Activated naive CD8-positive, alpha-beta T cell treated with anti-CD3 and anti-CD28 coated beads for 36 hours (primary cell): ENCODE data around the gene PCED1B. TPM values are rescaled to one million over a fixed set of nuclear protein-coding genes. Genes with fewer than 3 reads are reported as not detected.

Experiments
- DNase-seq: peaks from one replicate; pipeline ENCODE4 v3.0.0; 2021
- H3K27ac Mint-ChIP-seq: one replicate; pipeline ENCODE4 v1.8.0; 2022; ENCODE audit warnings: mild to moderate bottlenecking, moderate library complexity, mixed read lengths
- H3K27me3 Mint-ChIP-seq: one replicate; pipeline ENCODE4 v1.8.0; 2022; ENCODE audit warnings: mild to moderate bottlenecking, mixed read lengths
- H3K36me3 Mint-ChIP-seq: one replicate; pipeline ENCODE4 v1.8.0; 2021; ENCODE audit warnings: mild to moderate bottlenecking, mixed read lengths
- H3K4me1 Mint-ChIP-seq: one replicate; pipeline ENCODE4 v1.8.0; 2021; ENCODE audit warnings: mixed read lengths
- H3K4me3 Mint-ChIP-seq: one replicate; pipeline ENCODE4 v1.8.0; 2022; ENCODE audit warnings: mild to moderate bottlenecking, moderate library complexity, mixed read lengths
- H3K9me3 Mint-ChIP-seq: one replicate; pipeline ENCODE4 v1.8.0; 2022; ENCODE audit warnings: mixed read lengths
- total RNA-seq, 2 experiments: library from RNA; stranded (reverse); gene quantifications; one replicate each; pipeline ENCODE4 v1.2.3, GENCODE V29; 2021

Gene PCED1B
- total RNA-seq, 2 experiments from 2014 or later: 117 TPM

GRCh38 chr12:47078086-47078395 is 1.4 kb upstream of the PCED1B start:
- H3K27me3 Mint-ChIP-seq: no peaks in the 10 kb centered on the region
- H3K9me3 Mint-ChIP-seq: no peaks in the 10 kb centered on the region
- peaks cover 61% of the 10 kb centered on the region for H3K4me1 Mint-ChIP-seq
- peak overlapping the region; percentile 94 for H3K4me3 Mint-ChIP-seq
- DNase-seq: no peak
- H3K27ac Mint-ChIP-seq: peak overlapping the region; percentile 98
- H3K36me3 Mint-ChIP-seq: peaks cover 40% of the 10 kb centered on the region

- H3K27ac Mint-ChIP-seq: peak overlapping the region; percentile 98
- peak; percentile 48 for DNase-seq
- peak overlapping the region; percentile 94 for H3K4me3 Mint-ChIP-seq
- peaks cover 47% of the 10 kb centered on the region for H3K36me3 Mint-ChIP-seq
- no peaks in the 10 kb centered on the region for H3K27me3 Mint-ChIP-seq
- H3K4me1 Mint-ChIP-seq: peaks cover 70% of the 10 kb centered on the region
- H3K9me3 Mint-ChIP-seq: no peaks in the 10 kb centered on the region
Observed at GRCh38 chr12:47078733-47079467, 521 bp upstream of the PCED1B start.

GRCh38 chr12:47079981-47080724 is 732 bp downstream of the PCED1B start:
- Mint-ChIP-seq H3K36me3 (peaks cover 45% of the 10 kb centered on the region), H3K4me3 (peak overlapping the region; percentile 98), H3K4me1 (peaks cover 79% of the 10 kb centered on the region), H3K9me3 (no peaks in the 10 kb centered on the region), H3K27me3 (no peaks in the 10 kb centered on the region), H3K27ac (peak overlapping the region; percentile 98)
- peak; percentile 37 for DNase-seq

GRCh38 chr12:47080725-47081502 is 1.5 kb downstream of the PCED1B start:
- Mint-ChIP-seq H3K27ac (peak overlapping the region; percentile 98), H3K4me3 (peak overlapping the region; percentile 98), H3K4me1 (peaks cover 80% of the 10 kb centered on the region), H3K36me3 (peaks cover 40% of the 10 kb centered on the region), H3K27me3 (no peaks in the 10 kb centered on the region), H3K9me3 (no peaks in the 10 kb centered on the region)
- DNase-seq: peak; percentile 72

- Mint-ChIP-seq H3K27me3 (no peaks in the 10 kb centered on the region), H3K36me3 (peaks cover 33% of the 10 kb centered on the region), H3K4me1 (peaks cover 78% of the 10 kb centered on the region), H3K27ac (peak overlapping the region; percentile 85), H3K9me3 (no peaks in the 10 kb centered on the region), H3K4me3 (peak overlapping the region; percentile 8)
- no peak for DNase-seq
Observed at GRCh38 chr12:47082283-47082682, 2.9 kb downstream of the PCED1B start.

- peaks cover 26% of the 10 kb centered on the region for H3K36me3 Mint-ChIP-seq
- H3K27ac Mint-ChIP-seq: peak overlapping the region; percentile 85
- DNase-seq: no peak
- peak overlapping the region; percentile 8 for H3K4me3 Mint-ChIP-seq
- peaks cover 72% of the 10 kb centered on the region for H3K4me1 Mint-ChIP-seq
- no peaks in the 10 kb centered on the region for H3K27me3 Mint-ChIP-seq
- no peaks in the 10 kb centered on the region for H3K9me3 Mint-ChIP-seq
Observed at GRCh38 chr12:47082796-47083621, 3.6 kb downstream of the PCED1B start.

GRCh38 chr12:47084172-47084571 is 4.8 kb downstream of the PCED1B start:
- Mint-ChIP-seq H3K4me1 (peaks cover 66% of the 10 kb centered on the region), H3K36me3 (peaks cover 22% of the 10 kb centered on the region), H3K27ac (peak overlapping the region; percentile 85), H3K9me3 (peaks cover 4% of the 10 kb centered on the region), H3K4me3 (peak overlapping the region; percentile 15), H3K27me3 (no peaks in the 10 kb centered on the region)
- no peak for DNase-seq

GRCh38 chr12:47085815-47086252 is 6.4 kb downstream of the PCED1B start:
- Mint-ChIP-seq H3K27me3 (no peaks in the 10 kb centered on the region), H3K9me3 (peaks cover 14% of the 10 kb centered on the region), H3K27ac (peak overlapping the region; percentile 65), H3K4me3 (peak overlapping the region; percentile 32), H3K4me1 (peaks cover 61% of the 10 kb centered on the region), H3K36me3 (peaks cover 26% of the 10 kb centered on the region)
- DNase-seq: peak; percentile 39

GRCh38 chr12:47087088-47087688 is 7.8 kb downstream of the PCED1B start:
- H3K4me3 Mint-ChIP-seq: no peak overlapping the region
- H3K36me3 Mint-ChIP-seq: peaks cover 30% of the 10 kb centered on the region
- H3K27me3 Mint-ChIP-seq: no peaks in the 10 kb centered on the region
- peaks cover 54% of the 10 kb centered on the region for H3K4me1 Mint-ChIP-seq
- no peak for DNase-seq
- H3K27ac Mint-ChIP-seq: no peak overlapping the region
- H3K9me3 Mint-ChIP-seq: peaks cover 18% of the 10 kb centered on the region

GRCh38 chr12:47088021-47088944 is 8.9 kb downstream of the PCED1B start:
- Mint-ChIP-seq H3K36me3 (peaks cover 28% of the 10 kb centered on the region), H3K27ac (no peak overlapping the region), H3K4me1 (peaks cover 47% of the 10 kb centered on the region), H3K4me3 (no peak overlapping the region), H3K27me3 (no peaks in the 10 kb centered on the region), H3K9me3 (peaks cover 18% of the 10 kb centered on the region)
- no peak for DNase-seq

- H3K9me3 Mint-ChIP-seq: peaks cover 21% of the 10 kb centered on the region
- DNase-seq: no peak
- H3K36me3 Mint-ChIP-seq: peaks cover 34% of the 10 kb centered on the region
- H3K27me3 Mint-ChIP-seq: no peaks in the 10 kb centered on the region
- H3K27ac Mint-ChIP-seq: no peak overlapping the region
- no peak overlapping the region for H3K4me3 Mint-ChIP-seq
- H3K4me1 Mint-ChIP-seq: peaks cover 40% of the 10 kb centered on the region
Observed at GRCh38 chr12:47091009-47091408, 11.6 kb downstream of the PCED1B start.

- peaks cover 15% of the 10 kb centered on the region for H3K9me3 Mint-ChIP-seq
- DNase-seq: no peak
- peaks cover 26% of the 10 kb centered on the region for H3K4me1 Mint-ChIP-seq
- no peaks in the 10 kb centered on the region for H3K27me3 Mint-ChIP-seq
- no peak overlapping the region for H3K27ac Mint-ChIP-seq
- no peak overlapping the region for H3K4me3 Mint-ChIP-seq
- peaks cover 26% of the 10 kb centered on the region for H3K36me3 Mint-ChIP-seq
Observed at GRCh38 chr12:47094804-47095203, 15.4 kb downstream of the PCED1B start.

- no peak overlapping the region for H3K4me3 Mint-ChIP-seq
Observed at GRCh38 chr12:47095446-47096236, 16.2 kb downstream of the PCED1B start.

More at GRCh38 chr12:47095446-47096236, 16.2 kb downstream of the PCED1B start:
- Mint-ChIP-seq H3K27ac (no peak overlapping the region), H3K27me3 (no peaks in the 10 kb centered on the region), H3K9me3 (peaks cover 7% of the 10 kb centered on the region), H3K4me1 (peaks cover 26% of the 10 kb centered on the region), H3K36me3 (peaks cover 19% of the 10 kb centered on the region)
- no peak for DNase-seq
